ENCODE data around the gene FAM3A. TPM values are rescaled to one million over a fixed set of nuclear protein-coding genes. Genes with fewer than 3 reads are reported as not detected.

Gene FAM3A
- total and polyA plus RNA-seq, 7 experiments from 2014 or later = 22.2 to 63.7 (median 43.0) TPM

DNA sequence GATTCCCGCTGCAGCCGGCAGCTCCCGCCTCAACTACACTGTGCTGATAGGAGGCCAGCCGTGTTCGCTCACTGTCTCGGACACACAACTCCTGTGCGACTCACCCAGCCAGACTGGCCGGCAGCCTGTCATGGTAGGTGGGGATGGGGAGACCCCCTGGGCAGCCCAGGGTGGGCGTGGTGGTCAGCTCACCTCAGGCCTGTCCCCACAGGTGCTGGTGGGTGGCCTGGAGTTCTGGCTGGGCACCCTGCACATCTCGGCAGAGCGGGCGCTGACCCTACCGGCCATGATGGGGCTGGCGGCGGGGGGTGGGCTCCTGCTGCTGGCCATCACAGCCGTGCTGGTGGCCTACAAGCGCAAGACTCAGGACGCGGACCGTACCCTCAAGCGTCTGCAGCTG is 48.5 kb downstream of the FAM3A start:
- peaks cover 0 to 4% (median 0%) of the 10 kb centered on the region in 7 donors for H3K4me1 Mint-ChIP-seq
- no peak for DNase-seq
- POLR2A ChIA-PET = no interaction called here
- no peaks in the 10 kb centered on the region for H3K36me3 Mint-ChIP-seq
- H3K27me3 ChIP-seq (ENCODE audit: control insufficient read depth in 2 of 2, insufficient read depth in 2 of 2, low read length in 2 of 2) = no peaks in the 10 kb centered on the region
- H3K9me3 ChIP-seq (ENCODE audit: control insufficient read depth in 2 of 3, low read length in 3 of 3) = no peaks in the 10 kb centered on the region
- CTCF ChIA-PET = no interaction called here
- H3K36me3 ChIP-seq (ENCODE audit: control insufficient read depth in 2 of 3, insufficient read depth in 3 of 3, low read length in 3 of 3) = peaks cover 0 to 76% (median 0%) of the 10 kb centered on the region in 3 experiments
- H3K4me3 Mint-ChIP-seq = no peak overlapping the region
- ATAC-seq = no peak
- no peaks in the 10 kb centered on the region for H3K4me1 ChIP-seq (ENCODE audit: control insufficient read depth in 2 of 2, insufficient read depth in 2 of 2, low read length in 2 of 2)
- H3K27ac Mint-ChIP-seq = no peak overlapping the region
- no peaks in the 10 kb centered on the region for H3K27me3 Mint-ChIP-seq
- no peaks in the 10 kb centered on the region for H3K9me3 Mint-ChIP-seq
- intact Hi-C loops (cut with micrococcal nuclease) = no loop called here
- no peak overlapping the region for H3K27ac ChIP-seq (ENCODE audit: low read depth, low read length)
- H3K4me3 ChIP-seq (ENCODE audit: low read length) = no peak overlapping the region

- intact Hi-C loops (cut with micrococcal nuclease) = no loop called here
- Histone ChIP-seq H3K4me1 (ENCODE audit: control insufficient read depth in 2 of 2, insufficient read depth in 2 of 2, low read length in 2 of 2) (no peaks in the 10 kb centered on the region), H3K9me3 (ENCODE audit: control insufficient read depth in 2 of 3, low read length in 3 of 3) (no peaks in the 10 kb centered on the region), H3K27ac (ENCODE audit: low read depth, low read length) (no peak overlapping the region), H3K4me3 (ENCODE audit: low read length) (no peak overlapping the region), H3K36me3 (ENCODE audit: control insufficient read depth in 2 of 3, insufficient read depth in 3 of 3, low read length in 3 of 3) (peaks cover 0 to 75% (median 0%) of the 10 kb centered on the region in 3 experiments), H3K27me3 (ENCODE audit: control insufficient read depth in 2 of 2, insufficient read depth in 2 of 2, low read length in 2 of 2) (no peaks in the 10 kb centered on the region)
- Mint-ChIP-seq H3K27ac (no peak overlapping the region), H3K4me1 (peaks cover 0 to 4% (median 0%) of the 10 kb centered on the region in 7 donors), H3K27me3 (no peaks in the 10 kb centered on the region), H3K4me3 (no peak overlapping the region), H3K36me3 (no peaks in the 10 kb centered on the region), H3K9me3 (no peaks in the 10 kb centered on the region)
- ATAC-seq (no peak), DNase-seq (no peak)
- CTCF ChIA-PET = no interaction called here
- POLR2A ChIA-PET = interaction anchor here (1.3 kb wide), 1 partner anchor 9 kb away, joined by 4 read pairs; no protein-coding TSS in a partner anchor
Observed at GRCh38 chrX:154466907-154467306, 49.1 kb downstream of the FAM3A start.

GRCh38 chrX:154466036-154466435 is 50.0 kb downstream of the FAM3A start:
- H3K36me3 ChIP-seq (ENCODE audit: control insufficient read depth in 2 of 3, insufficient read depth in 3 of 3, low read length in 3 of 3) = peaks cover 0 to 70% (median 0%) of the 10 kb centered on the region in 3 experiments
- Mint-ChIP-seq H3K4me3 (no peak overlapping the region), H3K27ac (no peak overlapping the region), H3K27me3 (no peaks in the 10 kb centered on the region), H3K4me1 (peaks cover 0 to 7% (median 0%) of the 10 kb centered on the region in 7 donors), H3K36me3 (peaks cover 0 to 2% (median 0%) of the 10 kb centered on the region in 5 donors), H3K9me3 (no peaks in the 10 kb centered on the region)
- H3K9me3 ChIP-seq (ENCODE audit: control insufficient read depth in 2 of 3, low read length in 3 of 3) = no peaks in the 10 kb centered on the region
- intact Hi-C loops (cut with micrococcal nuclease) = no loop called here
- POLR2A ChIA-PET = interaction anchor here (0.6 to 1.4 kb wide), 4 partner anchors 10 to 42 kb away, joined by 3 to 4 read pairs (median 3); no protein-coding TSS in a partner anchor
- H3K4me3 ChIP-seq (ENCODE audit: low read length) = no peak overlapping the region
- no peak overlapping the region for H3K27ac ChIP-seq (ENCODE audit: low read depth, low read length)
- H3K27me3 ChIP-seq (ENCODE audit: control insufficient read depth in 2 of 2, insufficient read depth in 2 of 2, low read length in 2 of 2) = no peaks in the 10 kb centered on the region
- ATAC-seq (no peak), DNase-seq (no peak)
- H3K4me1 ChIP-seq (ENCODE audit: control insufficient read depth in 2 of 2, insufficient read depth in 2 of 2, low read length in 2 of 2) = no peaks in the 10 kb centered on the region
- CTCF ChIA-PET = no interaction called here

DNA sequence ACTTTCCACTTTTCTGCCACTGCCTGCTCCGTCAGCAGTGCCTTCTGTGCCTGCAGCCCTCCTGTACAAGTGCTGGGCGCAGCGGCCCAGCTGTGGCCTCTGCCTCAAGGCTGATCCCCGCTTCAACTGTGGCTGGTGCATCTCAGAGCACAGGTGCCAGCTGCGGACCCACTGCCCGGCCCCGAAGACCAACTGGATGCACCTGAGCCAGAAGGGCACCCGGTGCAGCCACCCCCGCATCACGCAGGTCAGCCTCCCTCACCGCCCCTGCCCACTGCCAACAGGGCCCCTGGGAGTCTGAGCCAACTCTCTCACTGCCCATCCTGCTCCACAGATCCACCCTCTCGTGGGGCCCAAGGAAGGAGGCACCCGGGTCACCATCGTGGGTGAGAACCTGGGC is 50.4 kb downstream of the FAM3A start:
- Mint-ChIP-seq H3K27ac (no peak overlapping the region), H3K4me1 (peaks cover 0 to 7% (median 0%) of the 10 kb centered on the region in 7 donors), H3K36me3 (peaks cover 0 to 2% (median 0%) of the 10 kb centered on the region in 5 donors), H3K9me3 (no peaks in the 10 kb centered on the region), H3K4me3 (peak overlapping the region in 1 of 10 donors; percentile 32), H3K27me3 (no peaks in the 10 kb centered on the region)
- Histone ChIP-seq H3K4me1 (ENCODE audit: control insufficient read depth in 2 of 2, insufficient read depth in 2 of 2, low read length in 2 of 2) (no peaks in the 10 kb centered on the region), H3K9me3 (ENCODE audit: control insufficient read depth in 2 of 3, low read length in 3 of 3) (no peaks in the 10 kb centered on the region), H3K4me3 (ENCODE audit: low read length) (no peak overlapping the region), H3K27me3 (ENCODE audit: control insufficient read depth in 2 of 2, insufficient read depth in 2 of 2, low read length in 2 of 2) (no peaks in the 10 kb centered on the region), H3K36me3 (ENCODE audit: control insufficient read depth in 2 of 3, insufficient read depth in 3 of 3, low read length in 3 of 3) (peaks cover 0 to 70% (median 0%) of the 10 kb centered on the region in 3 experiments), H3K27ac (ENCODE audit: low read depth, low read length) (no peak overlapping the region)
- ATAC-seq = no peak
- DNase-seq = no peak
- ChIA-PET POLR2A (interaction anchor here (0.6 to 1.4 kb wide), 5 partner anchors 10 to 51 kb away, joined by 3 to 4 read pairs (median 3); partner anchors contain the start of gene FAM3A), CTCF (no interaction called here)
- intact Hi-C loops (cut with micrococcal nuclease) = no loop called here

DNA sequence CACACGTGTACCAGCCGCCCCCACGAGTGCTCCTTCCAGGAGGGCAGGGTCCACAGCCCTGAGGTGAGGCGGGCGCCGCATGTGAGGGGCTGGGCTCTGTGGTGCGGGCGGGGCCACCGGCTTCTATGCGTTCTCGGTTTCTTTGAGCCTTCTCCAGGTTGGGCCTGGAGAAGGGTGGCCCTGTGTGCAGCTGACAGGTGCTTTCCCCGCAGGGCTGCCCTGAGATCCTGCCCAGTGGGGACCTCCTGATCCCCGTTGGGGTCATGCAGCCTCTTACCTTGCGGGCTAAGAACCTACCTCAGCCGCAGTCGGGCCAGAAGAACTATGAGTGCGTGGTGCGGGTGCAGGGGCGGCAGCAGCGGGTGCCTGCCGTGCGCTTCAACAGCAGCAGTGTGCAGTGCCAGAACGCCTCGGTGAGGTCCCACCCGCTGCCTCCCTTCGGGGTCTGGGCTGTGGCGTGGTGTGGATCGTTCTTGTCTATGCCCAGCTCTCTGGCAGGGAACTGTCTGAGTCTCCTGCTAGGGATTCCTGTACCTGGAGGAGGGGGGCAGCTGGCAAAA is 51.1 kb downstream of the FAM3A start:
- Histone ChIP-seq H3K4me3 (ENCODE audit: low read length) (no peak overlapping the region), H3K4me1 (ENCODE audit: control insufficient read depth in 2 of 2, insufficient read depth in 2 of 2, low read length in 2 of 2) (no peaks in the 10 kb centered on the region), H3K27ac (ENCODE audit: low read depth, low read length) (no peak overlapping the region), H3K9me3 (ENCODE audit: control insufficient read depth in 2 of 3, low read length in 3 of 3) (no peaks in the 10 kb centered on the region), H3K27me3 (ENCODE audit: control insufficient read depth in 2 of 2, insufficient read depth in 2 of 2, low read length in 2 of 2) (no peaks in the 10 kb centered on the region), H3K36me3 (ENCODE audit: control insufficient read depth in 2 of 3, insufficient read depth in 3 of 3, low read length in 3 of 3) (peaks cover 0 to 67% (median 0%) of the 10 kb centered on the region in 3 experiments)
- no peak overlapping the region for H3K27ac Mint-ChIP-seq
- no peak overlapping the region for H3K4me3 Mint-ChIP-seq
- no peaks in the 10 kb centered on the region for H3K9me3 Mint-ChIP-seq
- DNase-seq (no peak), ATAC-seq (no peak)
- intact Hi-C loops (cut with micrococcal nuclease) = no loop called here
- H3K4me1 Mint-ChIP-seq = peaks cover 0 to 7% (median 0%) of the 10 kb centered on the region in 7 donors
- no peaks in the 10 kb centered on the region for H3K27me3 Mint-ChIP-seq
- peaks cover 0 to 2% (median 0%) of the 10 kb centered on the region in 5 donors for H3K36me3 Mint-ChIP-seq
- ChIA-PET POLR2A (interaction anchor here (0.9 to 1.4 kb wide), 3 partner anchors 20 to 51 kb away, joined by 3 to 4 read pairs (median 3); partner anchors contain the start of gene FAM3A), CTCF (no interaction called here)

- intact Hi-C loops (cut with micrococcal nuclease) = no loop called here
- peaks cover 0 to 11% (median 5%) of the 10 kb centered on the region in 7 donors for H3K4me1 Mint-ChIP-seq
- Histone ChIP-seq H3K27ac (ENCODE audit: low read depth, low read length) (no peak overlapping the region), H3K4me3 (ENCODE audit: low read length) (no peak overlapping the region), H3K4me1 (ENCODE audit: control insufficient read depth in 2 of 2, insufficient read depth in 2 of 2, low read length in 2 of 2) (peaks cover 0 to 3% of the 10 kb centered on the region in 2 donors), H3K27me3 (ENCODE audit: control insufficient read depth in 2 of 2, insufficient read depth in 2 of 2, low read length in 2 of 2) (no peaks in the 10 kb centered on the region), H3K9me3 (ENCODE audit: control insufficient read depth in 2 of 3, low read length in 3 of 3) (no peaks in the 10 kb centered on the region), H3K36me3 (ENCODE audit: control insufficient read depth in 2 of 3, insufficient read depth in 3 of 3, low read length in 3 of 3) (peaks cover 0 to 56% (median 0%) of the 10 kb centered on the region in 3 experiments)
- no peak overlapping the region for H3K27ac Mint-ChIP-seq
- H3K4me3 Mint-ChIP-seq = no peak overlapping the region
- H3K9me3 Mint-ChIP-seq = no peaks in the 10 kb centered on the region
- DNase-seq (no peak), ATAC-seq (no peak)
- CTCF ChIA-PET = no interaction called here
- H3K36me3 Mint-ChIP-seq = peaks cover 0 to 2% (median 0%) of the 10 kb centered on the region in 5 donors
- POLR2A ChIA-PET = interaction anchor here (0.9 to 1.2 kb wide), 2 partner anchors 52 to 84 kb away, joined by 3 to 4 read pairs; partner anchors contain the start of gene EMD
- H3K27me3 Mint-ChIP-seq = no peaks in the 10 kb centered on the region
Observed at GRCh38 chrX:154463611-154464220, 52.3 kb downstream of the FAM3A start.

Measured in naive thymus-derived CD4-positive, alpha-beta T cell (primary cell).